NCI-H1092 (cell line): ENCODE data around the gene ITGA11.

Experiments used
- DNase-seq: peaks from one replicate; lab custom pipeline; 2025; lab: John Stamatoyannopoulos, UW

Gene ITGA11

GRCh38 chr15:68389041-68389930 lies 42.7 kb downstream of the ITGA11 start:
- no peak for DNase-seq

- DNase-seq, result no peak
These were observed 44.4 kb downstream of the ITGA11 start for GRCh38 chr15:68387381-68388143.

GRCh38 chr15:68386587-68387288 lies 45.2 kb downstream of the ITGA11 start:
- no peak for DNase-seq

GRCh38 chr15:68385671-68386586 lies 46.0 kb downstream of the ITGA11 start:
- DNase-seq, result no peak

- DNase-seq, result no peak
These were observed 46.8 kb downstream of the ITGA11 start for GRCh38 chr15:68385240-68385561.

GRCh38 chr15:68384451-68385239 lies 47.3 kb downstream of the ITGA11 start:
- DNase-seq, result no peak

- no peak for DNase-seq
These were observed 48.5 kb downstream of the ITGA11 start for GRCh38 chr15:68383161-68384074.

- no peak for DNase-seq
These were observed 49.5 kb downstream of the ITGA11 start for GRCh38 chr15:68382286-68383007.

GRCh38 chr15:68380456-68380855 lies 51.5 kb downstream of the ITGA11 start:
- DNase-seq, result no peak

- DNase-seq, result no peak
These were observed 52.1 kb downstream of the ITGA11 start for GRCh38 chr15:68379759-68380290.

GRCh38 chr15:68379058-68379758 lies 52.8 kb downstream of the ITGA11 start:
- no peak for DNase-seq

- no peak for DNase-seq
These were observed 53.4 kb downstream of the ITGA11 start for GRCh38 chr15:68378595-68378994.

GRCh38 chr15:68377766-68378165 lies 54.2 kb downstream of the ITGA11 start:
- no peak for DNase-seq

GRCh38 chr15:68376447-68377060 lies 55.4 kb downstream of the ITGA11 start:
- DNase-seq, result no peak

- no peak for DNase-seq
These were observed 56.2 kb downstream of the ITGA11 start for GRCh38 chr15:68375716-68376220.

GRCh38 chr15:68375191-68375631 lies 56.8 kb downstream of the ITGA11 start:
- DNase-seq, result no peak

- no peak for DNase-seq
These were observed 57.7 kb downstream of the ITGA11 start for GRCh38 chr15:68374168-68374745.
